Esophagus squamous epithelium (tissue), 4 donors: ENCODE measurements around the gene MUCL3.

Source experiments
- POLR2A ChIP-seq, 4 donors: fragments of 450-650 bp; IDR thresholded peaks; one replicate each; pipeline ENCODE4 v1.6.1; 2017; ENCODE audit warnings: antibody characterized with exemption in 4 of 4, mild to moderate bottlenecking in 4 of 4, moderate library complexity in 3 of 4
- TF ChIP-seq, protein P1 (sequence below), 6 experiments: fragments of 450-650 bp in 4 of 6; fragments of 200-600 bp in 2 of 6; sonication (generic) in 2 of 6; IDR thresholded peaks; one replicate each; pipeline ENCODE4 v1.5.1; 2016 to 2019; ENCODE audit warnings: antibody characterized with exemption in 6 of 6, mild to moderate bottlenecking in 4 of 6, moderate library complexity in 4 of 6

- TF ChIP-seq, protein P1, sequence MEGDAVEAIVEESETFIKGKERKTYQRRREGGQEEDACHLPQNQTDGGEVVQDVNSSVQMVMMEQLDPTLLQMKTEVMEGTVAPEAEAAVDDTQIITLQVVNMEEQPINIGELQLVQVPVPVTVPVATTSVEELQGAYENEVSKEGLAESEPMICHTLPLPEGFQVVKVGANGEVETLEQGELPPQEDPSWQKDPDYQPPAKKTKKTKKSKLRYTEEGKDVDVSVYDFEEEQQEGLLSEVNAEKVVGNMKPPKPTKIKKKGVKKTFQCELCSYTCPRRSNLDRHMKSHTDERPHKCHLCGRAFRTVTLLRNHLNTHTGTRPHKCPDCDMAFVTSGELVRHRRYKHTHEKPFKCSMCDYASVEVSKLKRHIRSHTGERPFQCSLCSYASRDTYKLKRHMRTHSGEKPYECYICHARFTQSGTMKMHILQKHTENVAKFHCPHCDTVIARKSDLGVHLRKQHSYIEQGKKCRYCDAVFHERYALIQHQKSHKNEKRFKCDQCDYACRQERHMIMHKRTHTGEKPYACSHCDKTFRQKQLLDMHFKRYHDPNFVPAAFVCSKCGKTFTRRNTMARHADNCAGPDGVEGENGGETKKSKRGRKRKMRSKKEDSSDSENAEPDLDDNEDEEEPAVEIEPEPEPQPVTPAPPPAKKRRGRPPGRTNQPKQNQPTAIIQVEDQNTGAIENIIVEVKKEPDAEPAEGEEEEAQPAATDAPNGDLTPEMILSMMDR (IDR thresholded peaks at IDR 0.05), result no peak
- no peak for TF ChIP-seq POLR2A (IDR thresholded peaks at IDR 0.05)
These were observed 44.7 kb downstream of the MUCL3 start for GRCh38 chr6:30985490-30985889.
